Colonic mucosa (tissue), 4 donors: Measurements from ENCODE around the gene C4B. TPM values are rescaled to one million over a fixed set of nuclear protein-coding genes. Genes with fewer than 3 reads are reported as not detected.

Source experiments
- DNase-seq: peaks from one replicate; pipeline ENCODE4 v3.0.0-alpha.2; 2020
- H3K27ac ChIP-seq: fragments of 200-600 bp; one replicate; pipeline ENCODE4 v1.8.0; 2021
- H3K27me3 ChIP-seq: fragments of 200-600 bp; one replicate; pipeline ENCODE4 v1.8.0; 2021
- H3K36me3 ChIP-seq: fragments of 200-600 bp; one replicate; pipeline ENCODE4 v1.8.0; 2021
- H3K4me1 ChIP-seq: fragments of 200-600 bp; one replicate; pipeline ENCODE4 v1.8.0; 2021; ENCODE audit warnings: mild to moderate bottlenecking
- H3K4me3 ChIP-seq: fragments of 200-600 bp; one replicate; pipeline ENCODE4 v1.8.0; 2021
- H3K9ac ChIP-seq, 2 donors: one replicate each; pipeline ENCODE4 v1.7.0; 2013; ENCODE audit warnings: control low read depth in 2 of 2, low read depth in 2 of 2, low read length in 2 of 2
- H3K9me3 ChIP-seq: fragments of 200-600 bp; one replicate; pipeline ENCODE4 v1.8.0; 2021
- CTCF ChIP-seq: fragments of 200-600 bp; IDR thresholded peaks from one replicate; pipeline ENCODE4 v1.8.0; 2022; ENCODE audit warnings: antibody characterized with exemption, mild to moderate bottlenecking
- intact Hi-C: fragments of 100-400 bp; cut with DNase I; formaldehyde crosslinking; loops from one replicate; pipeline ENCODE4 v1.14.1; 2022
- total RNA-seq, 2 donors: library from RNA; stranded (reverse); fragmentation: NEBNext Ultra II Directional in 1 of 2; extraction: Animal tissue kit (Norgen Biotek cat#: 25700) in 1 of 2; gene quantifications; one replicate each; pipeline ENCODE4 v1.2.1, GENCODE V29; 2021
- donor health status: healthy.
- donor health status: DM: no; HTN: no; CAD: no.
- donor health status: DM: no; HTN: no; CAD: no.

C4B gene
- total RNA-seq, 2 donors from 2014 or later: 11.9 to 19.4 TPM

- peaks cover 5% of the 10 kb centered on the region for H3K4me1 ChIP-seq
Measured at GRCh38 chr6:32082935-32083334, 68.3 kb downstream of the C4B start.

GRCh38 chr6:32083812-32084768, 69.5 kb downstream of the C4B start:
- no peak overlapping the region for H3K9ac ChIP-seq
- DNase-seq: no peak

More at GRCh38 chr6:32082935-32083334, 68.3 kb downstream of the C4B start:
- Histone ChIP-seq H3K9me3 (no peaks in the 10 kb centered on the region), H3K9ac (no peak overlapping the region), H3K4me3 (no peak overlapping the region), H3K36me3 (no peaks in the 10 kb centered on the region), H3K27ac (no peak overlapping the region), H3K27me3 (no peaks in the 10 kb centered on the region)
- no peak for TF ChIP-seq CTCF
- DNase-seq: no peak
- intact Hi-C loops: no loop called here

GRCh38 chr6:32084780-32085179, 70.2 kb downstream of the C4B start:
- no peak overlapping the region for H3K9ac ChIP-seq
- H3K4me1 ChIP-seq: peaks cover 5% of the 10 kb centered on the region
- H3K36me3 ChIP-seq: no peaks in the 10 kb centered on the region
- intact Hi-C loops: no loop called here
- no peaks in the 10 kb centered on the region for H3K9me3 ChIP-seq
- H3K4me3 ChIP-seq: no peak overlapping the region
- H3K27me3 ChIP-seq: no peaks in the 10 kb centered on the region
- no peak overlapping the region for H3K27ac ChIP-seq
- TF ChIP-seq CTCF: no peak
- DNase-seq: no peak

More at GRCh38 chr6:32083812-32084768, 69.5 kb downstream of the C4B start:
- no peaks in the 10 kb centered on the region for H3K9me3 ChIP-seq
- no peak overlapping the region for H3K27ac ChIP-seq
- H3K4me1 ChIP-seq: peaks cover 5% of the 10 kb centered on the region
- H3K27me3 ChIP-seq: no peaks in the 10 kb centered on the region
- intact Hi-C loops: no loop called here
- H3K36me3 ChIP-seq: no peaks in the 10 kb centered on the region
- TF ChIP-seq CTCF: no peak
- no peak overlapping the region for H3K4me3 ChIP-seq

Other genes starting within 250 kb of the C4B start
- 10 to 100 TPM in 1 of 2 donors, 1 to 10 TPM in 1; 6.1 to 10.1 TPM for gene VWA7, start 237.5 kb upstream of the C4B start, total RNA-seq
- gene VARS1, start 219.0 kb upstream of the C4B start, total RNA-seq: 100 to 1,000 TPM in 1 of 2 donors, 10 to 100 TPM in 1; 40.8 to 136 TPM
- 10 to 100 TPM; 37.6 to 61.3 TPM for gene LSM2, start 207.8 kb upstream of the C4B start, total RNA-seq
- 1 to 10 TPM in 1 of 2 donors, under 1 TPM in 1; 0.98 to 1.4 TPM for gene HSPA1L, start 199.5 kb upstream of the C4B start, total RNA-seq
- gene HSPA1A, start 199.3 kb upstream of the C4B start, total RNA-seq: 100 to 1,000 TPM; 248 to 397 TPM
- gene HSPA1B, start 187.1 kb upstream of the C4B start, total RNA-seq: 100 to 1,000 TPM; 278 to 543 TPM
- 10 to 100 TPM; 33.8 to 47.4 TPM for gene NEU1, start 152.0 kb upstream of the C4B start, total RNA-seq
- gene SLC44A4, start 135.8 kb upstream of the C4B start, total RNA-seq: 100 to 1,000 TPM; 546 to 779 TPM
- 10 to 100 TPM; 28.4 to 52.1 TPM for gene EHMT2, start 117.1 kb upstream of the C4B start, total RNA-seq
- 1 to 10 TPM; 2.0 to 4.9 TPM for gene ZBTB12, start 112.7 kb upstream of the C4B start, total RNA-seq
- 10 to 100 TPM in 1 of 2 donors, 1 to 10 TPM in 1; 7.8 to 15.2 TPM for gene C2, start 87.1 kb upstream of the C4B start, total RNA-seq
- 10 to 100 TPM; 20.4 to 60.6 TPM for gene CFB, start 68.7 kb upstream of the C4B start, total RNA-seq
- 10 to 100 TPM; 50.3 to 55.6 TPM for gene NELFE, start 55.8 kb upstream of the C4B start, total RNA-seq
- 10 to 100 TPM; 52.5 to 81.1 TPM for gene SKIC2, start 55.6 kb upstream of the C4B start, total RNA-seq
- gene DXO, start 42.7 kb upstream of the C4B start, total RNA-seq: 10 to 100 TPM; 13.0 to 16.1 TPM
- 10 to 100 TPM; 15.9 to 23.4 TPM for gene C4A, start 32.7 kb upstream of the C4B start, total RNA-seq
- gene CYP21A2, start 23.6 kb downstream of the C4B start, total RNA-seq: 1 to 10 TPM in 1 of 2 donors, not detected in 1; 3.3 TPM
- gene TNXB, start 94.5 kb downstream of the C4B start, total RNA-seq: 10 to 100 TPM in 1 of 2 donors, 1 to 10 TPM in 1; 7.3 to 20.1 TPM
- gene ATF6B, start 113.5 kb downstream of the C4B start, total RNA-seq: 100 to 1,000 TPM in 1 of 2 donors, 10 to 100 TPM in 1; 83.3 to 131 TPM
- gene FKBPL, start 115.5 kb downstream of the C4B start, total RNA-seq: 1 to 10 TPM; 5.2 to 8.1 TPM
- gene PRRT1, start 137.1 kb downstream of the C4B start, total RNA-seq: under 1 TPM; 0.72 to 0.90 TPM
- 10 to 100 TPM; 18.4 to 21.0 TPM for gene PPT2, start 139.3 kb downstream of the C4B start, total RNA-seq
- gene EGFL8, start 149.8 kb downstream of the C4B start, total RNA-seq: 10 to 100 TPM; 10.4 to 13.7 TPM
- 10 to 100 TPM; 44.1 to 54.5 TPM for gene AGPAT1, start 161.3 kb downstream of the C4B start, total RNA-seq
- 10 to 100 TPM; 75.8 to 87.4 TPM for gene RNF5, start 163.6 kb downstream of the C4B start, total RNA-seq
- 10 to 100 TPM in 1 of 2 donors, 1 to 10 TPM in 1; 4.1 to 10.1 TPM for gene AGER, start 169.5 kb downstream of the C4B start, total RNA-seq
- 10 to 100 TPM; 47.5 TPM for gene PBX2, start 175.4 kb downstream of the C4B start, total RNA-seq
- 1 to 10 TPM; 6.7 to 8.6 TPM for gene GPSM3, start 177.8 kb downstream of the C4B start, total RNA-seq
- gene NOTCH4, start 209.3 kb downstream of the C4B start, total RNA-seq: 1 to 10 TPM; 2.9 to 3.7 TPM